Measurements from ENCODE around the gene LITAF. TPM values are rescaled to one million over a fixed set of nuclear protein-coding genes. Genes with fewer than 3 reads are reported as not detected.

Gene LITAF
- total and polyA plus RNA-seq, 4 donors = 5.2 to 65.2 (median 36.0) TPM

- Histone ChIP-seq H3K27ac (ENCODE audit: low read depth in 1 of 2, low read length in 2 of 2) (no peak overlapping the region), H3K27me3 (ENCODE audit: control insufficient read depth in 4 of 4, insufficient read depth in 4 of 4, low read length in 3 of 4) (no peaks in the 10 kb centered on the region), H3K4me1 (ENCODE audit: control insufficient read depth in 4 of 4, insufficient read depth in 4 of 4, low read length in 3 of 4) (peaks cover 0 to 3% (median 0%) of the 10 kb centered on the region in 4 donors), H3K9ac (ENCODE audit: low read depth in 1 of 2, low read length in 2 of 2) (no peak overlapping the region), H3K36me3 (ENCODE audit: control insufficient read depth in 4 of 4, insufficient read depth in 3 of 4, low read depth in 1 of 4, low read length in 3 of 4) (no peaks in the 10 kb centered on the region), H3K9me3 (ENCODE audit: control insufficient read depth in 4 of 4, low read length in 3 of 4) (no peaks in the 10 kb centered on the region), H3K4me3 (ENCODE audit: low read depth in 1 of 3, low read length in 3 of 3) (no peak overlapping the region)
- no peak for TF ChIP-seq GABPA (IDR thresholded peaks at IDR 0.05 in 1 of 2, conservative IDR thresholded peaks at IDR 0.05 in 1 of 2)
- TF ChIP-seq ATF3 (IDR thresholded peaks at IDR 0.05) = no peak
- TF ChIP-seq ZBTB33 (IDR thresholded peaks at IDR 0.05) = no peak
- no peak for TF ChIP-seq REST (IDR thresholded peaks at IDR 0.05)
- TF ChIP-seq HNF4G (IDR thresholded peaks at IDR 0.05) = no peak
- no peak for TF ChIP-seq RAD21 (IDR thresholded peaks at IDR 0.05)
- no peak for TF ChIP-seq NR2F2 (IDR thresholded peaks at IDR 0.05)
- TF ChIP-seq HNF4A (conservative IDR thresholded peaks at IDR 0.05) = no peak
- no peak for TF ChIP-seq FOXA2 (IDR thresholded peaks at IDR 0.05)
- no peak for TF ChIP-seq TAF1 (conservative IDR thresholded peaks at IDR 0.05)
- TF ChIP-seq SP1 (IDR thresholded peaks at IDR 0.05) = no peak
- no peak for TF ChIP-seq FOXA1 (IDR thresholded peaks at IDR 0.05)
- no peak for TF ChIP-seq YY1 (IDR thresholded peaks at IDR 0.05)
- no peak for TF ChIP-seq MAX (IDR thresholded peaks at IDR 0.05)
- no peak for TF ChIP-seq JUND (IDR thresholded peaks at IDR 0.05)
- TF ChIP-seq EGR1 (IDR thresholded peaks at IDR 0.05; ENCODE audit: low read depth in 2 of 2) = no peak
- no peak for TF ChIP-seq RXRA (IDR thresholded peaks at IDR 0.05)
- no peak for TF ChIP-seq CTCF (IDR thresholded peaks at IDR 0.05; ENCODE audit: low read depth, low read length, missing input control)
- WGBS = 95% methylated on average over 5 of the region's 5 CpGs
- DNase-seq (ENCODE audit: low spot score) = no peak
Observed at GRCh38 chr16:11627292-11627663, 40.6 kb upstream of the LITAF start.
